GM20000 (cell line): ENCODE measurements around the gene CCDC88C.

Experiments
- DNase-seq: peaks from one replicate; pipeline ENCODE4 v3.0.0; 2012; ENCODE audit warnings: low spot score
- CTCF ChIP-seq: IDR thresholded peaks from 2 replicates; pipeline ENCODE4 v1.5.1; 2012; ENCODE audit warnings: mild to moderate bottlenecking, control low read depth; ENCODE audit errors: extremely low read depth, missing control alignments

CCDC88C gene

DNA sequence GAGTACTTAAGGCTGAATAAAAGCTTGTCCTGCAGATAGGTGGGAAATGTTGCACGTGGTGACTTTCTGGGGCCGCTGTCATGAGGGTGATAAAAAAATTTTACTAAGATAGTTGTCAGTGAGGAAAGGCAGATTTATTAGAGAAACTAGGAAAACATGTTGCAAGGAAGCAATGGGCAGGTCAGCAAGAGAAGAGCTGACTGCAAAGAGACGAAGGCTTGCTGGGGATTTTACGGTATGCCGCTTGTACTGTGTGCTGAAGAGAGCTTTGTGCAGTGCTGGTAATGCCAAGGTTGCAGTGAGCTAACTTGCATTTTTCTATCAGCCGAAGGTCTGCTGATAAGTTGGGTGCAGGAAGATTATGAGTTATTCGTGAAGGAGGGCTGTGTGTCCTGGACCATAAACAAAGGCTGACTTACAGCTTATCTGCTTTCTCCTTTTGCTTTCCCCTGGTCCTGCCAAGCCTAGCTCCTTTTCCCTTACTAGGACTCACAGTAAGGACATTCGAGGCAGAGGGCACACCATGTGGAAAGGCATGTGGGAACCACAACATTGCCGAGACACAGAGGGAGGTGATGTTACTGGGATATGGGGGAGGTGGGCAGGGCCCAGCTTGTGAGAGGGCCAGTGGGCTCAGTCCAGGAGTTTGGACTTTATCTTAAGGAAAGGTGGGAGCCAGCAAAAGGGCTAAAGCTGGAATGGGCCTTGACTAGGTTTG is 7.4 kb upstream of the CCDC88C start:
- TF ChIP-seq CTCF: no peak
- no peak for DNase-seq

- TF ChIP-seq CTCF: no peak
- no peak for DNase-seq
These were observed 3.1 kb upstream of the CCDC88C start for GRCh38 chr14:91420686-91421085.

DNA sequence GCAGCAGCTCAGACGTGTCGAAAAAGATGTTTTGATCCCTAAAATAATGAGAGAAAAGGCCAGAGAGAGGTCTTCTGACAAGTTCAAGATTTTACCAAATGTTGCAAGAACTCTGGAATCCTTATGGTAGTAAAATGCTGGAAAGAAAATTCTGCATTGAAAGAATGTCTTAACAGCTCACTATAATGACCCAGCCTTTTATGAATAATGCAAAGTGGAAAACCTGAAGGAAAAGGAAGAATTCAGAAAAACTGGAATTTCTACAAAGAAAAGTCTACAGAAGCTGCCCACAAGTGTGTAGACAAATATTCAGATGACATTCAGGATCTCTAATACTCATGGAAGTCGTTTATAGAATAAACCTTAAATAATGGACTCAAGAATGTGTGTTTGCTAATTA is 1.8 kb upstream of the CCDC88C start:
- no peak for TF ChIP-seq CTCF
- no peak for DNase-seq

GRCh38 chr14:91419044-91419397 is 1.4 kb upstream of the CCDC88C start:
- DNase-seq: no peak
- no peak for TF ChIP-seq CTCF

DNA sequence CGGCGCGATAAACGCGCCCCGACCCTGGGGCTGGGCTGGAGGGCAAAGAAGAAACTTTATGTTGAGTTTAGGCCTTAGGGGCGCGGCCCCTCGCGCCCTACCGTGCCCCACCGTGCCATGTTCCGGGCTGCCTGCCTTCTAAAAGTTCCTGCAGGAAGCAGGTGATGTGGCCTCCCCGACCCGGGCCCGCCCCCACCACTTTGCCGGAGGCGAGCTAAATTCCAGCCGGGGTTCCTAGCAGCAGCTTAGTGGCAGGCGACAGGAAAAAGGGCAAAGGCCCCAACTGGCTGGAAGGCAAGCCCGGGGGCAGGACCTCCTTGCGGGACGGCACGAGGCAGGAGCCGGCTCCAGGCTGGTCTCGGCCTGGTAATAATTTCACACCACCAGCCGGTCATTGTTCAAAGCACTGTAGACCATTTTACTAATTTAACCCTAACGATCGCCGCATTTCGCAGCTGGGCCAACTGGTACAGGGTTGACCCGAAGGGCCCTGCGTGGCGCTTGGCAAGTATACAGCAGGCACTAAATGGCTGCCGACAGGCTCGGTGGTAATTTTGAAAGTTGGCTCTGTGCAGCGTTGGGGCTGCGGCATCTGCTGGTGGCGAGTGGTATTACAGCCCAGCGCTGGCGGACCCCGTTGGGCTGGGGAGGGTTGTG is 895 bp upstream of the CCDC88C start:
- peak; percentile 83 for TF ChIP-seq CTCF
- DNase-seq: peak; percentile 64

DNA sequence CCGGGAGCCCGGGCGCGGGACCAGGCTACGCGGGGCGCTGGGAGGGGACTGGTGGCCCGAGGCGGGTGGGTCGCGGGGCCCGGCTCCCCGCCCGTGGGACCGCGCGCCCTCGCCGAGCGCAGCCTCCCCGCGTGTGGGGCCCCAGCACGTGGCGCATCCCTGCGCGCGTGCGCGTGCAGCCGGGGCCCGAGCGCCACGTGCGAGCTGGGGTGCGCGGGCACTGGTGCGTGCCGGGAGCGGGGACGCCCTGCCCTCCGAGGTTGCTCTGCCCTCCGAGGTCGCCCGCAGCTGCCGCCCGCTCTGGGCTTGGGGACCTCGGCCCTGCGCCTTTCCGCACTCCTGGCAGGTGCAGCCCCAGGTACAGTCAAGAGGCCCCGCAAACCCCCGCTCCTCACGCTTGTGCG is 365 bp upstream of the CCDC88C start:
- DNase-seq: no peak
- no peak for TF ChIP-seq CTCF

GRCh38 chr14:91416744-91417119 is 888 bp downstream of the CCDC88C start:
- DNase-seq: no peak
- no peak for TF ChIP-seq CTCF
